NCI-H69 (cell line): Measurements from ENCODE around the gene FOCAD.
A peak's percentile ranks its signal among the peaks of the same experiment; 100 is the strongest.
"Not testable (repeated sequence)": the region's sequence is repeated elsewhere in the genome, so short reads cannot be mapped to it uniquely, and the experiment has no call there.

Experiments
- DNase-seq: peaks from one replicate; lab custom pipeline; 2025; lab: John Stamatoyannopoulos, UW

Gene FOCAD

GRCh38 chr9:20974191-20974938, 290.3 kb downstream of the FOCAD start:
- not testable (repeated sequence) for DNase-seq

DNA sequence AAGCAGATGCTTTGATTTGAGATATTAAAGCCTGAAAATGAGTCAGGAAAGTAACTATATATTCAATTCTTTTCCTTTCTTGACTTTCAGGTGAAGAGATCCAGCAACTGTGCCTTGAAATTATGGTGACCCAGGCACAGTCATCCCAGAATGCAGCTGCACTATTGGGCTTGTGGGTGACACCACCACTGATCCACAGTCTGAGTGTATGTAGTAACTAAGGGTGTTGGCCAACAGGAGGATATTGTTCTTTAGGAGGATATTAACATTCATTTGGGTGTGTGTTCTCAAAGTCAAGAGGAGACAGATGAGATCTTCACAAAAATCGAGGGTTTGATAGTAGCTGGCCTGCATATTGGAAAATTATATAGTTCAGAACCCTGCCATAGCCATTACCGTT, 294.2 kb downstream of the FOCAD start:
- DNase-seq: no peak

DNA sequence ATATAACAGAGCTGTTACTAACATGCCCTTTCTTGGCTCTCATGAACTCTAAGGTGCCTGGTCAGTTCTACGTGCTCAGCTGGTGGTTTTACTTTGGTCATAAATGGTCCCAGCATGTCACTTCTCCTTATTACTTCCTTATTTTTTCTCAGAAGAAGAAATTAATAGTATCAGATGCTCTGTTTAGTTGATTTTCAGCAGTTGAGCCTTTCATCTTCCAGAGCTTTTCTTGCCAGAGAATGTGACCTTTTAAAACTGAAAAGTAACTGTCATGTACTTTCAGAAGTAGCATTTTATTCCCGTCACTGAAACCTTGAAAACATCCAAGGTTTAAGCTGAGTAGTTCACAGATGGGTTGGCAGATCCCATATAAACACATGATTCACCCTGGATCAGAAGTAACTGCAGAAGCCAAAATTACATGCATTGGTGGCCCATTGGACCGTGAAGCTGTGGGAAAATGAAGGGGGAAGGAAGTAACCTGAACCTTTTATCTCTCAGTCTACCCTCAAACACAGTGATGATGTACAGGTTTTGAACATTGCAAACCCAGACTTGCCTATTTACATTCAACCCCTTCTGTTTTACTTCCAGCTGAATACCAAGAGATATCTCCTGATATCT, 296.9 kb downstream of the FOCAD start:
- DNase-seq: no peak

DNA sequence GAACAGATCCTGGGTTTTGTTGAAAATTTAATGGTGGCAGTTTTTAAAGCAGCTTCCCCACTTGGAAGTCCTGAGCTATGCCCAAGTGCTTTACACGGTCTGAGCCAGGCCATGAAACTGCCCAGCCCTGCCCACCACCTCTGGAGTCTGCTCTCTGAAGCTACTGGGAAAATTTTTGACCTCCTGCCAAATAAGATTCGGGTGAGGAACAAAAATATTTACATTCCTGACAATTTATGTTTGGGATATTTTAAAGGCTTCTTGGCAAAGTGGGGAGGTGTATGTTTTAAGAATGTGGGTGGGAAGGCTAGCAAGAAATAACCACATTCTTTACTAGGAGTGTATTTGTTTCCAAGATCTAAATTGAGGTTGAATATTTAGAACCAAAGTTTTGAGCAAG, 297.4 kb downstream of the FOCAD start:
- DNase-seq: no peak

DNA sequence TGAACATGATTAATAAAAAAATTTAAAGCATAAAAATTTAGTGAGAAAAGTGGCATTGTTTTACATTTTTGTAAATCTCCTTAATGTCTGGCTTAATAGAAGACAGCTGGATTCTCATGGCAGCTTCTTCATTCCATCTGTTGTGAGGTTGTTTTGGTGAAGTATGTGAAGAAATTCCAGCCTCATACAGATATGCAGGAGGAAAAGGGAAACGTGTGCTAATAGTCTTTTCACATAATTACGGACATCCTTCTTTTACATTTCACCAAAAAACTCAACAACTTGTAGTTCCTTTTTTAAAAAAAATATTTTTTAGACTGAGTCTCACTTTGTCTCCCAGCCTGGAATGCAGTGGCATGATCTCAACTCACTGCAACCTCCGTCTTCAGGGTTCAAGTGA, 300.4 kb downstream of the FOCAD start:
- no peak for DNase-seq

DNA sequence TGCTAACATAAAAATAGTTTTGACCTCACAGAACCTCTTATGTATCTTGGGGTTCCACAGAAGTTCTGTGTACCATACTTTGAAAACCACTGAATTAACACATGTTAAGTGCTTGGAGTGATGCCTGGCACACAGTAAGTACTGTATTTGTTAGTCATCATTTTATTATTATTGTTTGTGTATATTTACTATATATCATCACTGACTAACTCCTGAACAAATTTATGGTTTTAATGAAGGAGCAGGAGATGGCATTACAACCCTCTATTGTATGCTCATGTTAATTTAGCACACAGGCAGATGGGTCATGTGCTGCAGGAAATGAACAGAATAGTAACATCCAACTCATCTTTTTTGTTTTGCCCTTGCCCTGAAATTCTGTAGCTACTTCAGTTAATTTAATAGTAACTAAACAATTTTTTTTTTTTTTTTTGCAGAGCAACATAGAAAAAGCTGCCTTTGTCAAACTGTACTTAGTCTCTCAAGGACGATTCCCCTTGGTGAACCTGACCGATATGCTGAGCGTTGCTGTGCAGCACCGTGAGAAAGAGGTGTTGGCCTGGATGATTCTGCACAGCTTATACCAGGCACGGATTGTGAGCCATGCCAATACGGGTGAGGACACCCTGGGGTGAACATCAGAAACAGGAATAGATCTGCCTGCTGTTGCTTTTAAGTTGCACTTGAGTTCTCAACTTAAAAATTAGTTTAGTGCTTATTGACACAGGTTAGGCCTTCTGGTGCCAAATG, 302.0 kb downstream of the FOCAD start:
- DNase-seq: peak; percentile 12

DNA sequence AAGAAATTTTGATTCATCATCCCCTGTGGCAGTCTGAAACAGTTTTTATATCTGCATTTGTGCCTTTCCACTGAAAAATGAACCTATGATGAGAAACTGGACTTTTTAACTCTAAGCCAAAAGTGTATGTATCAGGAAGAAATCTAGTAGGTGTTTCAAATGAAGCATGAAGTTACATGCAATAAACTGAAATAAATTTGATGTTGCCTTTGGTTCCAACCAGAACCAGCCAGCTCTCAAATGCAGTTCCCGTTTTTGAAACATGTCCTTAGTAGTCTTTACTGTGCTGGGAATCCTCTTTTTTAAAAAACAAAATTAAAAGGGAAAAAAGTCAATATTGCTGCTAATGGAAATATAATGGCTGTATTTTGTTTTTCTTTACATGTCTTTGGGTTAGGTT, 303.5 kb downstream of the FOCAD start:
- no peak for DNase-seq

DNA sequence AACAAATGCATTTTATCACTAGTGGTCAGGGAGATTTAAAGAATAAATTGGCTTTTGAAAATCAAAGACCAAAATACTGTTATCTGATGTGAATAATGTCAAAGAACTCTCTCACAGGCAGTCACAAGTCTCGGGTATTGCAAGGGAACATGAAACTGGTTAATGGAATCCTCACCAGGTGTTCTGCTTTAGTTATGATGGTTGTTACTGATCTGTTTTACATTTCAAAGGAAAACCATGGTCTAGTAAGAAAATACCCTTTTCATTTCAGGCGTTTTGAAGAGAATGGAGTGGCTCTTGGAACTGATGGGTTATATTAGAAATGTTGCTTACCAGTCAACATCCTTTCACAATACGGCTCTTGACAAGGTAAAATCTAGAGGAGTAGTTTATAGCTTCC, 304.0 kb downstream of the FOCAD start:
- DNase-seq: no peak

- no peak for DNase-seq
These were observed 304.7 kb downstream of the FOCAD start for GRCh38 chr9:20988671-20989315.

DNA sequence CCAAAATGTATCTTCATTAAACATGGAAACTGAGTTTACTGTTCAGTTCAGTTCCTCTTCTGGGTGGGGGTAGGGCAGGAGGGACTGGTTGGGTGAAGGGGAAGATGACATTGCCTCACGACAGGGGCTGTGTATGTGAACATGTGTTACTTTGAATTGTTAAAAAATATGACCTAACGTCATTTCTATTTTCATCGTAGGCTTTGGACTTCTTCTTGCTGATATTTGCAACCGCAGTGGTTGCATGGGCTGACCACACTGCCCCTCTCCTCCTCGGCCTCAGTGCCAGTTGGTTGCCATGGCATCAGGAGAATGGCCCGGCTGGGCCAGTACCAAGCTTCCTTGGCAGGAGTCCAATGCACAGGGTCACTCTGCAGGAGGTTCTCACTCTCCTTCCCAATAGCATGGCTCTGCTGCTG, 305.9 kb downstream of the FOCAD start:
- peak; percentile 73 for DNase-seq

DNA sequence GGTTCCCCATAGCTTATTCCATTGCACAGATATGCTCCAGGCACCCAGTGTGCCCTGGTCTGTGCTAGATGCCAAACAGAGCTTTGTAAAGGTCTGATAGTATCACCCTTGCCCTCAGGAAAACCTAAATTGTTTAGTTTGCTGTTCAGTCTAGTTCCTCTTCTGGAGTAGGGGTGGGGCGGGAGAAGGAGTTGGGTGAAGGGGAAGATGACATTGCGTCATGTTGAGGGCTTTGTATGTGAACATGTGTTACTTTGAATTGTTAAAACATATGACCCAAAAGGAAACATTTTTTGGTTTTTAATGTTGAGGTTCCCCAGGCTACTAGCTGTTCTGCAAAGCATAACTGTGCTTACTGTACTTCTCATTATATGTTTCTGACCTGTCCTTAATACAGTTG, 306.8 kb downstream of the FOCAD start:
- no peak for DNase-seq

DNA sequence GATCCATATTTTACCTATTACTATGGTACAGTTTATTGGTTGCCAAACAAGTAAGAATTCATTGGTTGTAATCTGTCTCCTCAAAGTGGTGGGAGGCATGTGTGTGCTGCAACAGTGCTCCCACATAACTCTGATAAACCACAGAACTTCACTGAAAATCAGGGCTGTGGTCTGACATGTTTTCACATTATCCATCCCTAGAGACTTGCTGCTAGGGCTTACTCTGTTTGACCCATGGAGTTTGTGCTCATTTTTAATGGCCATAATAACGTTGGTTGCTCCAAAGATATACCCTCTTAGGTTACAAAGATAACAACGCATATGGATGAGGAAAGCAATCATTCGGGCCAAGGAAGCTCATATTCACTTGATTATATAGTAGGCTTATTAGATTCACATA, 310.4 kb downstream of the FOCAD start:
- DNase-seq: no peak

DNA sequence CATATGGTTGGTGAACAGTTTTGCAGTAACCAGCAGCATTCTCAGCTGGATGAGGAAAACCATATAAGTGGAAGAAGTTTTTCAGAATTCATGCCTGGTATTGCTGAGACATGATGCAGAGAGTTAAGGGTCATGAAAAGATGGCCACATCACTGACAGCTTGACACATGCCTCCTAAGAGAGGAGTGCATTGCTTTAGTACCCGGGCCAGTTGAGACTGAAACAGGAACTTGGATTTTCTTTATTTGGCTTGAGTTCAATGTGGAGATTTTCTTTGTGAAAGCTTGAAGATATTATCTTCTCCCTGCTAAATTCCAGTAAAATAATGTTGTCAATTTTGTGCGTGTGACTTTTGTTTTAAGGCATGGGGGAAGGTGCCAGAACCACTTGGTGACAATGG, 311.6 kb downstream of the FOCAD start:
- no peak for DNase-seq

GRCh38 chr9:20996809-20997208, 312.8 kb downstream of the FOCAD start:
- DNase-seq: no peak

GRCh38 chr9:20997503-20998076, 313.5 kb downstream of the FOCAD start:
- DNase-seq: peak; percentile 22

GRCh38 chr9:21001581-21001980, 317.5 kb downstream of the FOCAD start:
- DNase-seq: no peak

DNA sequence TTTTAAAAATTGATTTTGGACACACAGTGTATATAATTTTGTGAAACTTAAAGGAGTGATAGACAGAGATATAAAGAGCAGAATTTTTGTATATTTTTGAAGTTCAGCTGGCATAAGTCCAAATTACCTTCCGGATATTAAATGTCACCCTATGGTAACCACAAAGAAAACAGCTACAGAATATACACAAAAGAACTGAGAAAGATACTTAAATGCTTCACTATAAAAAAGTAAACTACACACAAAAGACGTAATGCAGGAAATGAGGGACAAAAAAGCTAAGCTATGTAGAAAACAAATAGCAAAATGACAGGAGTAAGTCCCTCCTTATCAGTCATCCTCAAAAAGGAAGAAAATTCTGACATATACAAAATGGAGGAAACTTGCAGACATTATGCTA, 318.0 kb downstream of the FOCAD start:
- DNase-seq: no peak

GRCh38 chr9:21015129-21015815, 331.2 kb downstream of the FOCAD start:
- no peak for DNase-seq

- no peak for DNase-seq
These were observed 331.9 kb downstream of the FOCAD start for GRCh38 chr9:21015995-21016394.

DNA sequence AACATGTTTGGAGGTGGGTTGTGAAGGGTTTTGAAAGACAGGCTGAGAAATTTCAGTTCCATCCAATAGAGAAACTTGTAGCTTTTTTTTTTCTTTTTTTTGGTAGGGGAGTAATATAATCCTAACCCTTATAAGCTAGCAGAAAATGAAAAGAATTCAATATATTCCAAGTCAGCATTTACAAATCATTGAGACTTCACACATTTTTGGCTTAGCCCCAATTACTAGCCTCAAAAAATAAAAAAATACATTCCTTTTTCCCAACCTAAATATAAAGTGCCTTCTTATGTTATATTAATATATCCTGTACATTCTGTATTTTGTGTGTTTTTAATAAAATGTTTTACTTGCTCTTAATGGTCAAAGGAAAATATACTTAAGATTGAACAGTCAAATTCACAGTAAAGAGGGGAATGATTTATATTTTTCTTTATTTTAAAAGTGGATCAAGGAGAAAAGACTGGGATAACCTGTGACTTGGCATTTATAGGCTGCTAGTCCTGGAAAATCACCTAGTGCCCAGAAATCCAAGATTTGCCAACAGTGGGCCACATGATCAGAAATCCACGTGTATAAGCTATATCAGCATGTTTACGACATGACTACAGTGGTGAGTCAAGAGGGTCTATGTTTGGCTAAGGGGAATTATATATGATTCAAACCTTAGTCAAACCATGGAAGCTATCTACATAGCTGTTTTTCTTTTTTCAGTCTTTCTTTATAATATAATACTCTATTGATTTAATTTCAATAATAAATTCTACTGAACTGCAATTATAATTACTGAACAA, 332.8 kb downstream of the FOCAD start:
- DNase-seq: no peak

DNA sequence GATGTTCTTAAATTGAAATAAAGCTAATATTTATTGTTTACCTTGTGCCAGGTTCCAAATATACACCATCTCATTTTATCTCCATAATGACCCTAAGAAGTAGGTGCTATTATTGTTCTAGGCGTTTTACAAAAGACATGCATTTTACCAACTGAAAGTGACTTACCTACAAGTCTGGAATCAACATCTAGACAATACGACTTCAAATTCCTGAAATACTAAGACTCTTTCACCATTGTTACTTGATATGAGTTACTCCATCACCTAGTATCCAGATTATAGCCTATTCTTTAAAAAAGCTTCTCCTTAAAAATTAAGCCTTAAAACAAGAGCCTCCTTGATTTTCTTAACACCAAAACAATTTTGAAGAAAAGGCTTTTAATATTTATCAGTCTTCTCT, 334.1 kb downstream of the FOCAD start:
- no peak for DNase-seq
